Spleen (tissue), 7 donors: ENCODE data around the gene HINT2.

ENCODE experiments used
- CTCF ChIP-seq, 11 experiments: fragments of 200-600 bp in 7 of 11; fragments of 450-650 bp in 4 of 11; sonication (generic) in 4 of 11; IDR thresholded peaks in 8 of 11; conservative IDR thresholded peaks in 3 of 11; 1 replicate in 7 of 11; 2 replicates in 4 of 11; pipeline versions ENCODE4 v1.4.0 to v1.8.0; 2016 to 2021; ENCODE audit warnings: antibody characterized with exemption in 11 of 11, inconsistent platforms in 4 of 11, mild to moderate bottlenecking in 1 of 11
- POLR2A ChIP-seq, 3 donors: fragments of 450-650 bp; IDR thresholded peaks; one replicate each; pipeline ENCODE4 v1.5.1; 2017; ENCODE audit warnings: antibody characterized with exemption in 3 of 3, mild to moderate bottlenecking in 1 of 3
- donor health status: DM: no; HTN: no; CAD: no; lungs with moderate emphysema.
- donor health status: DM: no; HTN: no; CAD: no.
- donor health status: DM: no; HTN: no; CAD: no.

GRCh38 chr9:35776018-35776417 is 38.8 kb downstream of the HINT2 start:
- TF ChIP-seq CTCF (IDR thresholded peaks at IDR 0.05 in 8 of 11, conservative IDR thresholded peaks at IDR 0.05 in 3 of 11) (no peak), POLR2A (IDR thresholded peaks at IDR 0.05) (no peak)
